SIG-M5 treated with dmso at 0.1 percent for 504 hours (cell line): ENCODE data around the gene REC114.
"Not testable (repeated sequence)": the region's sequence is repeated elsewhere in the genome, so short reads cannot be mapped to it uniquely, and the experiment has no call there.

ENCODE experiments used
- DNase-seq: peaks from one replicate; lab custom pipeline; 2025; ENCODE audit not compliant: unreplicated experiment; lab: John Stamatoyannopoulos, UW

Gene REC114

GRCh38 chr15:73575636-73576247 lies 132.8 kb downstream of the REC114 start:
- no peak for DNase-seq

- not testable (repeated sequence) for DNase-seq
Measured at GRCh38 chr15:73577593-73577992, 134.6 kb downstream of the REC114 start.

DNA sequence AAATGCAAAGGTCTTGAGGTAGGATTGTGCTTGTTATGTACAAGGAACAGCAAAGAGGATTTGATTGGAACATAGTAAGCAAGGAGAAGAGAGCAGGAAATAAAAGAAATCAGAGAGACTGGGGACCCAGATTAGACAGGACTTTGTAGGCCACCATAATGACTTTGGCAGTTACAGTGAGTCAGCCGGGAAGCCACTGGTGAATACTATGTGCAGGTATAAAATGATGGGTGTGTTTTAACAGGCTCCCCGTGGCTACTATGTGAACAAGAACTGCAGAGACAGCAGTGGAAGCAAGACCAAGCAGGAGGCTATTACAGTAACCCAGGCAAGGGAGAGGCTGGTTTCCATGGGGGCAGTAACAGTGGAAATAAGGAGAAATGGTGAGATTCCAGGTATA lies 135.1 kb downstream of the REC114 start:
- DNase-seq: no peak

GRCh38 chr15:73582851-73583379 lies 140.0 kb downstream of the REC114 start:
- DNase-seq: no peak

- DNase-seq: no peak
Measured at GRCh38 chr15:73583544-73583943, 140.6 kb downstream of the REC114 start.

GRCh38 chr15:73584699-73585420 lies 141.9 kb downstream of the REC114 start:
- no peak for DNase-seq

DNA sequence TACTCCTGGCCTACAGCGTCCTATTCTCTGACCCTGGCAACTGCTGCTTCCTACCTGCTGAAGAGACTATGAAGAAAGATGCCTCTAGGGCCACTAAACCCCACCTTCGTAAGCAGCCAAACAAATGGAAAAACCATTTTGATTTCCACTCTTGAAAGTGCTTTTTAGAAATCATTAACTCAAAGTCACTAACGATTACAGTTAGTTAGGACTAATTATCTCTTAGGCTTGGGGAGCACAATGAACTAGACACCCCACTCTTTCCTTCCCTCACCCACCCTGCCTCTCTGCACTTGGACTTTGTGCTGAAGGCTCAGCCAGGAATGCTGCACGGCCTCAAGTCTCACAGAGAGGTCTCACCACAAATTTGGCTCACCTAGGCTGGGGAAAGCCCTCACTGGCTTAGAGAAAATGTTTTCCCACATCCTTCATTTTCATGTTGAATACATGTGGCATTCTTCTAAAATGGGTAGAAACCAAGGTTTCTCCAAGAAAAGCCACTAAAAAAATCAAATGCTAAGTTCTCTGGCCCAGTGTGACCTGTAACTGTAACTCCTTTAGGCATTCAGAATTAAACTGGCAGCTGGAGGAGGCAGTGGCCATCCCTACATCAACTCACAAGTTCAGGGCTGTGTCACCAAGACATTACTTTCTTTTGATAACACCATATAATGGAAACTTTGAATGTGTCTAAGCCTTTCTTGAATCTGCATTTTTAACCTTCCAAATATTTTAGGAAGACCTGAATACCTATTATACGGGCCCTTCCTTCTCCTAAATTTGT lies 143.1 kb downstream of the REC114 start:
- no peak for DNase-seq

GRCh38 chr15:73589766-73590165 lies 146.8 kb downstream of the REC114 start:
- DNase-seq: no peak

- DNase-seq: no peak
Measured at GRCh38 chr15:73590263-73590662, 147.3 kb downstream of the REC114 start.

DNA sequence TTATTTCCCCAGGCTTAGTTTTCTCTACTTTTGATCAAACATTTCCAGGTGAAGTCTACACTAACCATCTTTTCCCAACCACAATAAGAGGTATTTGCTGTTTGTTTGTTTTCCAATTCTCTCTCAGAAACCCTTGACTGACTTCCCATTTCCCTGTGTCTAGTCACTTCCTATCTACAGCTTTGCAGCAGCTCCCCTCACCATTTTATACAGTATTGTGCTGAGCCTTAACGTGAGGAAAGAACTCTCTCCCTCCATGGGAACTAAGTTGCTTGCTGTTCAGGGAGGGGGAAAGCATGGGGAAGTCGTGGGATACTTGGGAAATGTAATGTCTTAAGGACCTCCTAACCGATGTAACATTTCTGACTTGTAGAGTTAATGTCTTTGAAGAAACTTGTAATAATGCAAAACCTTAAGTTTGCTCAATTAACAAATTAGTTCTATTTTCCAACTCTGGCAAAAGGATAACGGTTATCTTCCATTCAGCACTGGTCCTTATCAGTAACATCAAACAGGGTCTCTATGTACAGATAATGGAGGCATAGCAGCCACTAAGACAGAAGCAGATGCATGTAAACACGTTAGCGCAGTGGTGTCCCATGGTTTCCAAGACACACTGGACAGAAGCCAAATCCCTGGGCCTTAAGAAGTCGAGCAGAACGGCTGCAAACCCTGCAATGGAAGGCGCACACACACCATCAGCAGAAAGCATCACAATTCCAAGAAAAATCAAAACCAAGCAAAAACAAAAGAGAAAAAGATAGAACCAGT lies 150.5 kb downstream of the REC114 start:
- no peak for DNase-seq

DNA sequence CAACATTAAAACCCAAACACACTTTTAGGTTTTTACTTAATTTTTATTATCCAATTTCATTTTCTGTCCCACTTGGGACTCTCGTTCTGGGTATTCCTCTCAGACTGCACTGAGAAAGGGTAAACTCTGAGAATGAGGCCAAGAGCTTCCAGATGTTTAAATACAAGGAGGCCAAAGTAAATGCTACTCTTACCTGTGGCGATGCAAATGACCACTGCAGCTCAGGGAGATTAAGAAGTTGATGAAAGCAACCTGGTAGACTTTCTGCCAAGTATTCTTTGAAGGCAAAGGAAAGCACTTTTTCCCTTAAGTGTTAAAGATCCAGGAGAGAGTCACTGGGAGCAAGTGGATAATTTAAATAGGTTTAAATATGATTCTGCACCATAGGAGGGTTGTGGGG lies 151.1 kb downstream of the REC114 start:
- DNase-seq: no peak

DNA sequence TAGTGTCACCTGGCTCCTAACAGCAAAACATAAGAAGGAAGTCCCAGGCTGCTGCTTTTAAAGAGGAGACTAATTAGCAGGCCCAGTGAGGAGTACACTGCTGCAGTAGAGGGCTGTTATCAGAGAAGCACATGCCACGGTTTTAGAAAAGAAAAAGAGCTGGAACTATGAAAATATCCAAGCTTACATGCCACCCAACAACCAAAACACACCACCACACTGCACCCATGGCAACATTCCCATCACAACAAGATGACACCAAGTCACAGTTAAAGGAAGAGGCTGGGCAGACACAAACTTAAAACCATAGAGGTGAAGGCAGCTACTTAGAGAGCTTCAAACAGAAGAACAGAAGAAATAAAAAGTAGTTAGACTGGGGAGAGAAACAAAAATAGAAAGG lies 153.2 kb downstream of the REC114 start:
- no peak for DNase-seq

DNA sequence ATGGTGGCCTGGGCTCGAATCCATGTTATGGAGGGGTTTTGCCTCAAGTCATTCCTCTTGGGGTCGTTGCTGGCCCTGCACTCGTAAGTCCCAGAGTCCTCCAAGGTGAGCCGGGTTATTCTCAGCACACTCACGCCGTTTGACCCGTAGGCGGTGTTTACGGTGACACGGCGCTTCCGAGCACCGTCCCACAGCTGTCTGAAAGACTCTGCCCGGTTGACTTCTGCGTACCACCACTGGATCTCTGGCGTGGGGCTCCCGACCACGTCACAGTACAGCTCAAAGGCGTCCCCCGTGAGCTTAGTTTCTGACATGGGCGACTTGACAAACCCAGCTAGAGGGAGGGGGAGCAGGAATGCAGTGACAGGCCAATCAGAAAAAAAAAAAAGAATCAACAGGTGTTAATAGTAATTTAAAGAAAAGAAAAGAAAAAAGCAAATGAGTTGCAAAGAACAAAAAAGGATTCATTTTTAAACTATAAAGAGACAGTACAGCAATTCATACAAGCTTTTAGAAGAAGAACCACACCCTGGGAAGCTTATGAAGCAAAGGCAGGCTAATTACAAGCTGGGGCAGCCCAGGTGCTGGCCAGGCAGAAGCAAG lies 154.2 kb downstream of the REC114 start:
- DNase-seq: no peak

DNA sequence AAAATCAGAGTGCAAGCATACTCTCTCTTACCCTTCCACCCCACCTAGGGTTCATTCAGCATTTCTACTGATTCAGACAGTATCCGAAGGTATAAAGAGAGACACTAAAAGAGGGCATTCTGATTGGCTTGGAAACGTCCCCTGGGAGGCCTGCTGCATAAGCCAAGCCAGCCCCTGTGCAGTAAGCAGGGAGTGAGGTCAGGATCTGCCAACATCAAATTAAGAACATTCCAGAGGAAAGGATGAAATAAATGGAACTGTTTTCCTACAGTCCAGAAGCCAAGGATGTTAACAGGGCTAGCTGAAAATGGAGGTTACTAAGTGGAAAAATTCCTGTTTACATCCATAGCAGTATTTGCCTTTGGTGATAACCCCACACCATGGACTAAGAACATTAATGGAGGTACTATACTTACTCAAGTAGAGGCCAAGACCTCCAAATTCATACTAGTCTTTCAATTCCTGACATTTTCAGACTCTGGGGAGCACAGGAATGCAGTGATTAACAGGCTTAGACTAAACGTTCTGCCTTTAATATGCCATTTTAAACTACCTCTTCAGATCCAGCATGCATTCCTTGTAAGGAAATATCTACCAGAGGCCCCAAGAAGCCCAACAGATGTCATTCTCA lies 155.7 kb downstream of the REC114 start:
- DNase-seq: no peak

DNA sequence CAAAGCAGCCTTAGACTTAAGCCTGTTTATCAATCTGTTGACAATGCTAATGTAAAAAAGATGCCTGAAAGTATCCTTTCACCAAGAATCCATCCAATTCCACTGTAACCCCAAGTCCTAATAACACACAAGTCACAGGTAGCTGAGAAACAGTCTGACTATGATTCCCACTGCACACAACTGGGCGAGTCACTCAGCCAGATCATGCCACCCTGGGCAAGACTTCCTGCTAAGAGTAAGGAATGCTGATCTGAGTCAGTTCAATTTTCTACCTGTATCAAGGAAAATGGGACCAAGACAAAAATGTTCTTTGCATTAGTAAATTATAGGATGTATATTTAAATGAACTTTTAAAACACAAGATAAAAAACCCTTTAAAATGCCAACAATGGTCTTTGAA lies 157.0 kb downstream of the REC114 start:
- DNase-seq: no peak

- DNase-seq: no peak
Measured at GRCh38 chr15:73600413-73601335, 157.7 kb downstream of the REC114 start.

GRCh38 chr15:73601451-73602445 lies 158.8 kb downstream of the REC114 start:
- DNase-seq: peak; percentile 38

- DNase-seq: no peak
Measured at GRCh38 chr15:73602446-73602843, 159.5 kb downstream of the REC114 start.
